HepG2 (cell line): ENCODE data around the gene TUBB. TPM values are rescaled to one million over a fixed set of nuclear protein-coding genes. Genes with fewer than 3 reads are reported as not detected.

Source experiments
- ATAC-seq: fragments of 200-7000 bp; cut with Tn5 transposase; 3 replicates; pipeline ENCODE4 v1.9.1; 2020; ENCODE audit warnings: mild to moderate bottlenecking, moderate library complexity
- BruUV-seq: library from RNA; stranded (reverse); fragments of 400-500 nt; replicated peaks from 2 replicates; lab custom pipeline; 2021; lab: Mats Ljungman, UMichigan
- CTCF ChIA-PET: fragments of 300-600 bp; formaldehyde crosslinking; extraction: SDS; loops from one replicate; lab custom pipeline; 2021; ENCODE audit warnings: low total read pairs, inconsistent platforms, low intra/inter-chr PET ratio; lab: Yijun Ruan, JAX
- POLR2A ChIA-PET: fragments of 350-600 bp; sonication (Branson Sonifier 250); formaldehyde crosslinking; loops from one replicate; lab custom pipeline; 2020; ENCODE audit warnings: antibody characterized with exemption, inconsistent platforms; lab: Yijun Ruan, JAX
- DNase-seq: peaks from one replicate; pipeline ENCODE4 v3.0.0-alpha.2; 2015; ENCODE audit warnings: low spot score
- FAIRE-seq: peaks from 3 replicates; lab custom pipeline; 2011; peaks lifted over from hg19 to GRCh38; lab: Jason Lieb, UNC
- H2AFZ ChIP-seq: one replicate; pipeline ENCODE4 v1.6.1; 2011; ENCODE audit warnings: low read length, inconsistent platforms
- H3K27ac ChIP-seq: fragments of 300-600 bp; 3 replicates; pipeline ENCODE4 v1.8.0; 2011; ENCODE audit warnings: mixed run types, mild to moderate bottlenecking, mixed read lengths, low read length, inconsistent platforms; ENCODE audit not compliant: insufficient read depth; ENCODE audit errors: extremely low read length
- H3K27me3 ChIP-seq, 2 experiments: fragments of 200-600 bp in 1 of 2; 2 replicates in 1 of 2; 3 replicates in 1 of 2; pipeline versions ENCODE4 v1.6.0 to v1.8.0; 2011; ENCODE audit warnings: low read length in 2 of 2, mild to moderate bottlenecking in 2 of 2, moderate library complexity in 2 of 2, inconsistent platforms in 1 of 2; ENCODE audit not compliant: insufficient read depth in 2 of 2, control insufficient read depth in 1 of 2
- H3K36me3 ChIP-seq, 2 experiments: fragments of 200-600 bp in 1 of 2; replicated peaks in 1 of 2; 2 replicates in 1 of 2; 3 replicates in 1 of 2; pipeline versions ENCODE4 v1.5.1 to v1.8.0; 2011; ENCODE audit warnings: low read length in 2 of 2, inconsistent platforms in 1 of 2; ENCODE audit not compliant: insufficient read depth in 2 of 2, control insufficient read depth in 1 of 2
- H3K4me1 ChIP-seq: 2 replicates; pipeline ENCODE4 v1.5.1; 2012; ENCODE audit warnings: low read length, inconsistent platforms; ENCODE audit not compliant: insufficient read depth
- H3K4me2 ChIP-seq: 2 replicates; pipeline ENCODE4 v1.6.0; 2011; ENCODE audit warnings: low read depth, low read length, inconsistent platforms
- H3K4me3 ChIP-seq, 3 experiments: fragments of 200-600 bp in 1 of 3; sonication (generic), shearing (Covaris generic) in 1 of 3; replicated peaks in 1 of 3; 2 replicates each; pipeline ENCODE4 v1.5.1; 2011 to 2016; ENCODE audit warnings: low read length in 3 of 3, inconsistent platforms in 2 of 3, low read depth in 2 of 3, mild to moderate bottlenecking in 2 of 3, control low read depth in 1 of 3, mixed read lengths in 1 of 3; ENCODE audit not compliant: insufficient read depth in 1 of 3
- H3K79me2 ChIP-seq: one replicate; pipeline ENCODE4 v1.6.1; 2011; ENCODE audit warnings: low read length, inconsistent platforms; ENCODE audit not compliant: insufficient read depth
- H3K9ac ChIP-seq: 2 replicates; pipeline ENCODE4 v1.6.0; 2011; ENCODE audit warnings: mild to moderate bottlenecking, low read depth, low read length, inconsistent platforms; ENCODE audit not compliant: insufficient read depth
- H3K9me3 ChIP-seq: 2 replicates; pipeline ENCODE4 v1.5.1; 2012; ENCODE audit warnings: mild to moderate bottlenecking, low read length
- H4K20me1 ChIP-seq: 2 replicates; pipeline ENCODE4 v1.6.0; 2011; ENCODE audit warnings: inconsistent platforms, mild to moderate bottlenecking, low read length, moderate library complexity; ENCODE audit not compliant: insufficient read depth
- BHLHE40 ChIP-seq: IDR thresholded peaks from 2 replicates; pipeline ENCODE4 v1.6.1; 2011; ENCODE audit warnings: low read length, improper control_type of control experiment
- EED ChIP-seq: sonication (generic); formaldehyde crosslinking; IDR thresholded peaks from 2 replicates; pipeline ENCODE4 v1.5.0; 2020; ENCODE audit warnings: mild to moderate bottlenecking, missing genetic modification reagents
- GFI1 ChIP-seq: sonication (generic); formaldehyde crosslinking; IDR thresholded peaks from 2 replicates; pipeline ENCODE4 v1.5.0; 2020; ENCODE audit warnings: missing genetic modification reagents, mild to moderate bottlenecking, borderline replicate concordance
- HOXA5 ChIP-seq: sonication (generic); formaldehyde crosslinking; IDR thresholded peaks from 2 replicates; pipeline ENCODE4 v1.4.0; 2020; ENCODE audit warnings: missing genetic modification reagents
- KLF12 ChIP-seq: sonication (generic); formaldehyde crosslinking; IDR thresholded peaks from 2 replicates; pipeline ENCODE4 v1.4.0; 2020; ENCODE audit warnings: missing genetic modification reagents, borderline replicate concordance
- MIER2 ChIP-seq: IDR thresholded peaks from 2 replicates; pipeline ENCODE4 v1.6.1; 2016; ENCODE audit warnings: missing biosample characterization, missing genetic modification reagents
- NCOA2 ChIP-seq: sonication (generic); formaldehyde crosslinking; IDR thresholded peaks from 2 replicates; pipeline ENCODE4 v1.8.0; 2022; ENCODE audit warnings: inconsistent platforms
- PHF20 ChIP-seq: sonication (generic); formaldehyde crosslinking; IDR thresholded peaks from 2 replicates; pipeline ENCODE4 v1.5.0; 2020; ENCODE audit warnings: mild to moderate bottlenecking, missing genetic modification reagents
- ZNF34 ChIP-seq: sonication (generic); formaldehyde crosslinking; IDR thresholded peaks from 2 replicates; pipeline ENCODE4 v1.4.0; 2020; ENCODE audit warnings: mild to moderate bottlenecking, missing genetic modification reagents, borderline replicate concordance
- ZNF768 ChIP-seq: sonication (generic); formaldehyde crosslinking; IDR thresholded peaks from 2 replicates; pipeline ENCODE4 v1.4.0; 2020; ENCODE audit warnings: missing genetic modification reagents
- WGBS: methylation state at CpG from one replicate; pipeline ENCODE4 v1.1.6; 2017; ENCODE audit warnings: low lambda C conversion rate; 5-methylcytosine and 5-hydroxymethylcytosine counted together
- in situ Hi-C: cut with HindIII; loops from 2 replicates; pipeline ENCODE4 v1.10.0; 2017; ENCODE audit warnings: low pct_unique_long_range_greater_than_20kb; ENCODE audit not compliant: extremely low pct_ligation_motif_present
- intact Hi-C: fragments of 100-400 bp; cut with micrococcal nuclease; formaldehyde crosslinking; loops from one replicate; pipeline ENCODE4 v1.10.0; 2022; ENCODE audit not compliant: unreplicated experiment
- polyA plus RNA-seq, 8 experiments: library from polyadenylated mRNA; depleted of rRNA in 3 of 8; stranded (reverse) in 7 of 8; unstranded in 1 of 8; fragments of >200 nt; fragmentation: Illumina TruSeq in 4 of 8; extraction: Trizol in 4 of 8; gene quantifications; 2 replicates each; pipeline versions ENCODE4 v1.2.1 to v1.2.3, GENCODE V29; 2011 to 2016; ENCODE audit warnings: low read depth in 4 of 8, missing spikeins in 1 of 8, mixed read lengths in 1 of 8; ENCODE audit not compliant: insufficient read depth in 1 of 8
- total RNA-seq, 5 experiments: library from RNA; depleted of rRNA; stranded (reverse); fragments of >200 nt; fragmentation: Illumina TruSeq; extraction: Trizol; gene quantifications; 2 replicates each; pipeline ENCODE4 v1.2.3, GENCODE V29; 2016; ENCODE audit warnings: low read depth in 1 of 5
- TF ChIP-seq, protein P1 (sequence below): IDR thresholded peaks from 2 replicates; pipeline ENCODE4 v1.6.1; 2016; ENCODE audit warnings: low read depth, missing genetic modification reagents, missing compliant biosample characterization
- TF ChIP-seq, protein P2 (sequence below): sonication (generic); formaldehyde crosslinking; IDR thresholded peaks from 2 replicates; pipeline ENCODE4 v1.4.0; 2020; ENCODE audit warnings: low read depth, mild to moderate bottlenecking, missing genetic modification reagents
- TF ChIP-seq, protein P3 (sequence below): sonication (generic); formaldehyde crosslinking; IDR thresholded peaks from 2 replicates; pipeline ENCODE4 v1.5.0; 2020; ENCODE audit warnings: mild to moderate bottlenecking, missing genetic modification reagents, borderline replicate concordance
- TF ChIP-seq, protein P4 (sequence below): sonication (generic); formaldehyde crosslinking; IDR thresholded peaks from 2 replicates; pipeline ENCODE4 v1.8.0; 2022; ENCODE audit warnings: mild to moderate bottlenecking, missing genetic modification reagents, moderate library complexity

TUBB gene
- total and polyA plus RNA-seq, 2 of the 13 experiments (the other 11 are each of a cell fraction or from before 2014, with no cell fraction given) = 911 to 1,163 TPM

DNA sequence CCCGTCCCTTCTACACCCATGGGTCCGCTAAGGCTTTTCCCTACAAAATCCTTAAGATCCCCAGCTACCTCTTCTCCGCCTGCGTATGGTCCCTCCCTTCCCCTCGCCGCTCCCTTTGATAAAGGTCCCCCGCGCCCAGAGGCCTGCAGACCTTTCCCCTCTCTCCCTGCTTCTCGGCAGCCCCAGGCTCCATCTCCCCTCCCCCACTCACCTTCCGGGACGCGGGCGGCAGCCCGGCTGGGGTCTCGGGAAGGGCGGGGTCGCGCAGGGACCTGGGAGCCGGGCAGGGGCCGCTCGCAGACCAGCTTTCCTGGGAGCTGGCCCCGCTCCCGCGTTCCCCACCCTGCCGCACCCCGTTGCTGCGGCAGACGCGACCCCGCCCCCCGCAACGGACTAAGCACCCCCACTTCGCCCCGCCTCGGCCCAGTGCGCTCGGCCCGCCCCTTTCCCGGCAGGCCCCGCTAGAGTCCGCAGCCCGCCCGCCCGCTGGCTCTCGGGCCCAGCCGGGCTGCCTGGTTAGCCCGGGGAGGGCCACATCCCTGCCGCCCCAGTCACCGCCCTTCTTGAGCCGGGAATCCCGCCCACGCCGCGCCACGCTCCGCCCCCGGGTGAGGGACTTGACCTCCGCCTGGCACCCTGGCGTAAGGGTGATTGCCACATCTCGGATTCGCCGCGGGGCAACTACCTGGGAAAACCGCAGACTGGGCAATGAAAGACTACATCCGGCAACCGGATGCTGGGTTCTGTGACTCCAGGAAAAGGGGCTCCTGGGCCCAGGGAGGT lies 22.4 kb downstream of the TUBB start, which contains the start of gene FLOT1:
FLOT1 (minus strand) TSS at position 372 of the 783 bp plus-strand sequence. CDS start 498 bp downstream, outside the sequence.
- H3K4me1 ChIP-seq = peaks cover 78% of the 10 kb centered on the region
- under 1% methylated on average over 33 of the region's 66 CpGs for WGBS
- H3K27me3 ChIP-seq = no peaks in the 10 kb centered on the region; a peak in 1 of 5 replicates
- DNase-seq = peak; percentile 97
- H3K9me3 ChIP-seq = no peaks in the 10 kb centered on the region
- no TSS peak for BruUV-seq
- peaks cover 24% of the 10 kb centered on the region for H3K79me2 ChIP-seq
- ChIA-PET POLR2A (interaction anchor here (0.7 to 16.9 kb wide), 21 partner anchors 8 to 140 kb away, joined by 3 to 414 read pairs (median 8); partner anchors contain the start of genes MDC1 and NRM), CTCF (interaction anchor here (0.7 to 1.3 kb wide), 3 partner anchors 40 to 87 kb away, joined by 3 to 6 read pairs (median 3); no protein-coding TSS in a partner anchor)
- H3K36me3 ChIP-seq = peaks cover 9 to 22% of the 10 kb centered on the region in 2 experiments
- FAIRE-seq = no peak
- no peak within 1 kb of the TSS for H2AFZ ChIP-seq
- peak; percentile 87 for ATAC-seq
- intact Hi-C loops (loop anchor here (1.0 kb wide), 3 partner anchors 63 to 135 kb away; no protein-coding TSS in a partner anchor), in situ Hi-C loops (loop anchor here (5.0 kb wide), 2 partner anchors 85 to 135 kb away; no protein-coding TSS in a partner anchor)
- H3K4me2 ChIP-seq = peak within 1 kb of the TSS; percentile 91
- peak within 1 kb of the TSS; percentile 81 for H3K27ac ChIP-seq
- peak within 1 kb of the TSS; percentile 94 for H3K9ac ChIP-seq
- peaks cover 15% of the 10 kb centered on the region for H4K20me1 ChIP-seq
- H3K4me3 ChIP-seq = peak within 1 kb of the TSS; percentile 91 to 98 (median 98)
- peak; percentile 91 for TF ChIP-seq HOXA5 (CRISPR knock-in tag)
- TF ChIP-seq KLF12 = peak; percentile 75
- TF ChIP-seq, protein P1, sequence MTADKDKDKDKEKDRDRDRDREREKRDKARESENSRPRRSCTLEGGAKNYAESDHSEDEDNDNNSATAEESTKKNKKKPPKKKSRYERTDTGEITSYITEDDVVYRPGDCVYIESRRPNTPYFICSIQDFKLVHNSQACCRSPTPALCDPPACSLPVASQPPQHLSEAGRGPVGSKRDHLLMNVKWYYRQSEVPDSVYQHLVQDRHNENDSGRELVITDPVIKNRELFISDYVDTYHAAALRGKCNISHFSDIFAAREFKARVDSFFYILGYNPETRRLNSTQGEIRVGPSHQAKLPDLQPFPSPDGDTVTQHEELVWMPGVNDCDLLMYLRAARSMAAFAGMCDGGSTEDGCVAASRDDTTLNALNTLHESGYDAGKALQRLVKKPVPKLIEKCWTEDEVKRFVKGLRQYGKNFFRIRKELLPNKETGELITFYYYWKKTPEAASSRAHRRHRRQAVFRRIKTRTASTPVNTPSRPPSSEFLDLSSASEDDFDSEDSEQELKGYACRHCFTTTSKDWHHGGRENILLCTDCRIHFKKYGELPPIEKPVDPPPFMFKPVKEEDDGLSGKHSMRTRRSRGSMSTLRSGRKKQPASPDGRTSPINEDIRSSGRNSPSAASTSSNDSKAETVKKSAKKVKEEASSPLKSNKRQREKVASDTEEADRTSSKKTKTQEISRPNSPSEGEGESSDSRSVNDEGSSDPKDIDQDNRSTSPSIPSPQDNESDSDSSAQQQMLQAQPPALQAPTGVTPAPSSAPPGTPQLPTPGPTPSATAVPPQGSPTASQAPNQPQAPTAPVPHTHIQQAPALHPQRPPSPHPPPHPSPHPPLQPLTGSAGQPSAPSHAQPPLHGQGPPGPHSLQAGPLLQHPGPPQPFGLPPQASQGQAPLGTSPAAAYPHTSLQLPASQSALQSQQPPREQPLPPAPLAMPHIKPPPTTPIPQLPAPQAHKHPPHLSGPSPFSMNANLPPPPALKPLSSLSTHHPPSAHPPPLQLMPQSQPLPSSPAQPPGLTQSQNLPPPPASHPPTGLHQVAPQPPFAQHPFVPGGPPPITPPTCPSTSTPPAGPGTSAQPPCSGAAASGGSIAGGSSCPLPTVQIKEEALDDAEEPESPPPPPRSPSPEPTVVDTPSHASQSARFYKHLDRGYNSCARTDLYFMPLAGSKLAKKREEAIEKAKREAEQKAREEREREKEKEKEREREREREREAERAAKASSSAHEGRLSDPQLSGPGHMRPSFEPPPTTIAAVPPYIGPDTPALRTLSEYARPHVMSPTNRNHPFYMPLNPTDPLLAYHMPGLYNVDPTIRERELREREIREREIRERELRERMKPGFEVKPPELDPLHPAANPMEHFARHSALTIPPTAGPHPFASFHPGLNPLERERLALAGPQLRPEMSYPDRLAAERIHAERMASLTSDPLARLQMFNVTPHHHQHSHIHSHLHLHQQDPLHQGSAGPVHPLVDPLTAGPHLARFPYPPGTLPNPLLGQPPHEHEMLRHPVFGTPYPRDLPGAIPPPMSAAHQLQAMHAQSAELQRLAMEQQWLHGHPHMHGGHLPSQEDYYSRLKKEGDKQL (CRISPR knock-in tag) = peak; percentile 61; the same call in 1 of the 2 replicates
- TF ChIP-seq MIER2 (CRISPR knock-in tag) = peak; percentile 85
- peak; percentile 97 for TF ChIP-seq GFI1
- peak; percentile 15; the same call in 1 of the 2 replicates for TF ChIP-seq PHF20 (CRISPR knock-in tag)
- TF ChIP-seq, protein P2, sequence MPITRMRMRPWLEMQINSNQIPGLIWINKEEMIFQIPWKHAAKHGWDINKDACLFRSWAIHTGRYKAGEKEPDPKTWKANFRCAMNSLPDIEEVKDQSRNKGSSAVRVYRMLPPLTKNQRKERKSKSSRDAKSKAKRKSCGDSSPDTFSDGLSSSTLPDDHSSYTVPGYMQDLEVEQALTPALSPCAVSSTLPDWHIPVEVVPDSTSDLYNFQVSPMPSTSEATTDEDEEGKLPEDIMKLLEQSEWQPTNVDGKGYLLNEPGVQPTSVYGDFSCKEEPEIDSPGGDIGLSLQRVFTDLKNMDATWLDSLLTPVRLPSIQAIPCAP (CRISPR knock-in tag) = no peak
- peak; percentile 86 for TF ChIP-seq EED (CRISPR knock-in tag)
- TF ChIP-seq ZNF34 (CRISPR knock-in tag) = peak; percentile 50; the same call in 1 of the 2 replicates
- TF ChIP-seq, protein P3, sequence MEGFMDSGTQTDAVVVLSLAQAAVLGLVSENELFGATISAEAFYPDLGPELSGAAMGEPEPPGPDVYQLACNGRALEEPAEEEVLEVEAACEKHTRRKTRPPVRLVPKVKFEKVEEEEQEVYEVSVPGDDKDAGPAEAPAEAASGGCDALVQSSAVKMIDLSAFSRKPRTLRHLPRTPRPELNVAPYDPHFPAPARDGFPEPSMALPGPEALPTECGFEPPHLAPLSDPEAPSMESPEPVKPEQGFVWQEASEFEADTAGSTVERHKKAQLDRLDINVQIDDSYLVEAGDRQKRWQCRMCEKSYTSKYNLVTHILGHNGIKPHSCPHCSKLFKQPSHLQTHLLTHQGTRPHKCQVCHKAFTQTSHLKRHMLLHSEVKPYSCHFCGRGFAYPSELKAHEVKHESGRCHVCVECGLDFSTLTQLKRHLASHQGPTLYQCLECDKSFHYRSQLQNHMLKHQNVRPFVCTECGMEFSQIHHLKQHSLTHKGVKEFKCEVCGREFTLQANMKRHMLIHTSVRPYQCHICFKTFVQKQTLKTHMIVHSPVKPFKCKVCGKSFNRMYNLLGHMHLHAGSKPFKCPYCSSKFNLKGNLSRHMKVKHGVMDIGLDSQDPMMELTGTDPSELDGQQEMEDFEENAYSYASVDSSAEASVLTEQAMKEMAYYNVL = peak; percentile 94
- TF ChIP-seq, protein P4, sequence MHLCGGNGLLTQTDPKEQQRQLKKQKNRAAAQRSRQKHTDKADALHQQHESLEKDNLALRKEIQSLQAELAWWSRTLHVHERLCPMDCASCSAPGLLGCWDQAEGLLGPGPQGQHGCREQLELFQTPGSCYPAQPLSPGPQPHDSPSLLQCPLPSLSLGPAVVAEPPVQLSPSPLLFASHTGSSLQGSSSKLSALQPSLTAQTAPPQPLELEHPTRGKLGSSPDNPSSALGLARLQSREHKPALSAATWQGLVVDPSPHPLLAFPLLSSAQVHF (CRISPR knock-in tag) = peak; percentile 98
- TF ChIP-seq BHLHE40 = peak; percentile 5; the same call in 1 of the 2 replicates
- peak; percentile 51 for TF ChIP-seq ZNF768 (CRISPR knock-in tag)
- peak; percentile 81 for TF ChIP-seq NCOA2 (CRISPR knock-in tag)
